ENCODE measurements around the gene CRTC2.

DNA sequence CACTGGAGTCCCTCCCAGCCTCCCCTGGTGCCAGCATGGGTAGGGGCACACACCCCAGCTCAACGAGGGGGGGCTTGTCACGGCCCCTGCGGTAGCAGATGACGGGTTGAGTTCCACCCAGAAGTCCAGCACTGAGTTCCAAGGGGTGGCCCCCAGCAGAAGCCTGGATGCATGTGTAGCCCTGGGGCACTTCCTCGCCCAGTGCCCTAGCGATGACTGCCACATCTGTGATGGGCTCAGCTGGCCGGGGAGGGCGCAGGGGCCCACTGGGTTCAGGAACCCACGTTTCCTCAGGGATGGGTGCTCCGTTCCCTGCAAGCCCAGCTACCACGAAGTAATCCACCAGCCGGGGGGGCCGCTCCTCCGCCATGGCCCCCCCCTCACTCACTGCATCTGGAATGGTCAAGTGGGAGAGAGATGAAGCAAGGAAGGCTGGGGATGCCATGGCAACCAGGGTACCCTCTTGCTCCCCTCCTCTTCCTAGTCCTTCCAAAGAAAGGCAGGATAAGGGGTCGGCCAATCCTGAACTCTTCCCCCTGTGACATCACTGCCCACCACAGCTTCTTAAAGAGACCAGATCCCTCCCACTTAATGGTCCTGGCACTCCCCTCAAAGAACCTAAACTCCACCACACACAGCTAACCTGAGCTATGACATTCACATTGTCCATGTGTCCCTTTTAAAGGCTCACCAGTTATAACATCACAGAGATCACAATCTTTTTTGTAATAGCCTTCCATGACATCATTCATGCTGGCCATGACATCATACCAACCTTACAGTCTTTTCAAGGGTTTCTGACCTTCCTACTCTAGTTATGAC is 14.2 kb downstream of the CRTC2 start:
- TF ChIP-seq CTCF (IDR thresholded peaks at IDR 0.05), result no peak
- TF ChIP-seq TCF7L2 (IDR thresholded peaks at IDR 0.05; ENCODE audit: low read depth, low read length), result no peak
- no peak for TF ChIP-seq POLR2AphosphoS5 (IDR thresholded peaks at IDR 0.05; ENCODE audit: low read depth, low read length)
